ENCODE results near the gene CLEC18B. TPM values are rescaled to one million over a fixed set of nuclear protein-coding genes. Genes with fewer than 3 reads are reported as not detected.
"Not testable (repeated sequence)": the region's sequence is repeated elsewhere in the genome, so short reads cannot be mapped to it uniquely, and the experiment has no call there.

Gene CLEC18B
- 0.10 TPM for polyA plus RNA-seq (2013, experiment 1 of 2)
- polyA plus RNA-seq (2013, experiment 2 of 2), result 0.05 TPM

DNA sequence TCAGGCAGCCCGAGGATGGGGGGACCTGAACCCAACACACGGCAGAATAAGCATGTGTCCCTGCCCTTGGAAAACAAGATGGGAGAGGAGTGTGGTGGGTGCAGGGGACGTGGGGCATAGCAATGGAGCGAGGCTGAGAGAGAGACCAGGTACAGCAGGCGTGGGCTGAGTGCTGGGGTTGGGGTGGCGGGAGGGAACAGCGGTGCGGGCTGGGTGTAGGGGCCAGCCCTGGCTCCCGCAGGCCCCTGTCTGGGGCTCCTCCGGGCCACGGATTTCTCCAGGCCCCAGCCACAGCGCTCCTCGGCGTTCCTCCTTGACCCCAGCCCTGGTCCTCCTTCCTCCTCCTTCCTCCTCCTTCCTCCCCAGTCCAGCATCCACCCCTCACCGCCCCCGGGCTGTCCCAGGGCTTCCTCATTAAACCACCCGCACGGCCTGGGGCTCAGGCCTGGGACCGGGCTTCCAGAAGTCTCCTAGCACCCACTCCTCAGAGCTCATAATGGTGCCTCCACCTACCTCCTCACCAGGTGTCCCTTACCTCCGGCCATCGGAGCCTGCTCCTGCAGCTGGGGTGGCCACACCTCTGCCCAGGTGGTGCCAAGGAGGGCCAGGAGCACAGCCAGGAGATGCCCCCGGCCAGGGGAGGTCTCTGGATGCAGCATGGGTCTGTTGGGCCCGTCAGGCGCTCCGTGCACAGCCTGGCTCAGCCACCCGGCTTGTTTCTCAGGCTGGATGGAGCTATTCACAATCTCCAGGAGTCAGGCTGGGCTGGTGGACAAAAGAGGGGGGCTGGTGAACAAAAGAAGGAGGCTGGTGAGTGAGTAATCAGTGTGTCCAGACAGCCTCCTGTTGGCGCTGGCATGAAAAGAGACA is at the start of gene CLEC18B:
Gene CLEC18B, minus strand, starts transcription at position 867 of the 870 bp plus-strand sequence. Its CDS starts 208 bp downstream, at position 659.
- not testable (repeated sequence) for H3K9me3 ChIP-seq (ENCODE audit: control insufficient read depth, low read length); H2BK120ac ChIP-seq (ENCODE audit: low read depth, low read length); H3K79me1 ChIP-seq (replicated peaks; ENCODE audit: low read length, poor library complexity, severe bottlenecking); H3K4ac ChIP-seq (ENCODE audit: low read depth in 1 of 2, low read length in 2 of 2); H3K23ac ChIP-seq (ENCODE audit: low read length in 2 of 2); H3K9ac ChIP-seq (ENCODE audit: low read length); H2AFZ ChIP-seq (ENCODE audit: low read depth, low read length); H3K27me3 ChIP-seq (ENCODE audit: control insufficient read depth in 1 of 2, insufficient read depth in 1 of 2, low read length in 2 of 2); H2BK5ac ChIP-seq (ENCODE audit: low read depth, low read length, poor library complexity, severe bottlenecking); H3K27ac ChIP-seq (ENCODE audit: low read length, poor library complexity, severe bottlenecking); H2BK15ac ChIP-seq (ENCODE audit: low read depth, poor library complexity, severe bottlenecking); H4K8ac ChIP-seq (ENCODE audit: low read length); H4K91ac ChIP-seq (ENCODE audit: low read length); H3K4me3 ChIP-seq (ENCODE audit: insufficient read depth in 1 of 2, low read depth in 1 of 2, low read length in 2 of 2); H2BK12ac ChIP-seq (ENCODE audit: low read length in 2 of 2); H3K18ac ChIP-seq (ENCODE audit: low read depth in 1 of 2, low read length in 2 of 2); DNase-seq; H2AK5ac ChIP-seq (ENCODE audit: low read length, severe bottlenecking); H3K4me2 ChIP-seq (ENCODE audit: low read length, poor library complexity, severe bottlenecking); H3K4me1 ChIP-seq (ENCODE audit: control insufficient read depth, insufficient read depth, low read depth, low read length); H3K36me3 ChIP-seq (ENCODE audit: control insufficient read depth in 1 of 2, insufficient read depth in 2 of 2, low read depth in 1 of 2, low read length in 2 of 2); H3K14ac ChIP-seq (ENCODE audit: low read length in 2 of 2)
- no CpG with 5 or more reads among the region's 27 CpGs for WGBS

DNA sequence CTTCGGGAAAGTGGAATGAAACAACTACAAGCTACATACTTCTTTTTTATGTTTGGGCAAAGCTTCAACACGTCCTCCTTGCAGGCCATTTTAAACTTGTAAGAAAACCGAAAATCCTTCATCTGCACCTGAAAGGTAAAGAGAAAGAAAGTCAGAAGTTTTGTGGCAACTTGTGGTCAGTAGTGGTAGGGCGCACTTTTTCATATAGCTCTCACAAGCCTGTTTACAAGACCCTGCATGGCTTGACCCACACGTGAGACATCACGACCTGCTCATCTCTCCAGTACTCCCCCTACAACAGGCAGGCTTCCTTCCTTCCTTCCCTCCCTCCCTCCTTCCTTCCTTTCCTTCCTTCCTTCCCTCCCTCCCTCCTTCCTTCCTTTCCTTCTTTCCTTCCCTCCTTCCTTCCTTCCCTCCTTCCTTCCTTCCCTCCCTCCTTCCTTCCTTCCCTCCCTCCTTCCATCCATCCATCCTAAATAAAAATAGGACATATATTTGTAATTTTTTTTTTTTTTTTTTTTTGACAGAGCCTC is 48.7 kb upstream of the CLEC18B start:
- Histone ChIP-seq H2BK12ac (ENCODE audit: low read length in 2 of 2) (no peak overlapping the region), H3K18ac (ENCODE audit: low read depth in 1 of 2, low read length in 2 of 2) (no peak overlapping the region), H3K23ac (ENCODE audit: low read length in 2 of 2) (no peak overlapping the region), H3K4me2 (ENCODE audit: low read length, poor library complexity, severe bottlenecking) (no peak overlapping the region), H3K27me3 (ENCODE audit: control insufficient read depth in 1 of 2, insufficient read depth in 1 of 2, low read length in 2 of 2) (no peaks in the 10 kb centered on the region), H3K14ac (ENCODE audit: low read length in 2 of 2) (no peak overlapping the region), H4K8ac (ENCODE audit: low read length) (no peak overlapping the region), H3K4me3 (ENCODE audit: insufficient read depth in 1 of 2, low read depth in 1 of 2, low read length in 2 of 2) (no peak overlapping the region), H3K79me1 (replicated peaks; ENCODE audit: low read length, poor library complexity, severe bottlenecking) (peaks cover 8% of the 10 kb centered on the region), H2BK15ac (ENCODE audit: low read depth, poor library complexity, severe bottlenecking) (no peak overlapping the region), H3K4me1 (ENCODE audit: control insufficient read depth, insufficient read depth, low read depth, low read length) (no peaks in the 10 kb centered on the region), H2AK5ac (ENCODE audit: low read length, severe bottlenecking) (no peak overlapping the region), H2AFZ (ENCODE audit: low read depth, low read length) (no peak overlapping the region), H3K9ac (ENCODE audit: low read length) (no peak overlapping the region), H3K36me3 (ENCODE audit: control insufficient read depth in 1 of 2, insufficient read depth in 2 of 2, low read depth in 1 of 2, low read length in 2 of 2) (peaks cover 52 to 88% of the 10 kb centered on the region in 2 experiments), H3K4ac (ENCODE audit: low read depth in 1 of 2, low read length in 2 of 2) (no peak overlapping the region), H2BK5ac (ENCODE audit: low read depth, low read length, poor library complexity, severe bottlenecking) (no peak overlapping the region), H4K91ac (ENCODE audit: low read length) (no peak overlapping the region), H3K27ac (ENCODE audit: low read length, poor library complexity, severe bottlenecking) (no peak overlapping the region), H3K9me3 (ENCODE audit: control insufficient read depth, low read length) (no peaks in the 10 kb centered on the region), H2BK120ac (ENCODE audit: low read depth, low read length) (no peak overlapping the region)
- WGBS, result 93% methylated on average over 4 of the region's 6 CpGs
- no peak for DNase-seq

DNA sequence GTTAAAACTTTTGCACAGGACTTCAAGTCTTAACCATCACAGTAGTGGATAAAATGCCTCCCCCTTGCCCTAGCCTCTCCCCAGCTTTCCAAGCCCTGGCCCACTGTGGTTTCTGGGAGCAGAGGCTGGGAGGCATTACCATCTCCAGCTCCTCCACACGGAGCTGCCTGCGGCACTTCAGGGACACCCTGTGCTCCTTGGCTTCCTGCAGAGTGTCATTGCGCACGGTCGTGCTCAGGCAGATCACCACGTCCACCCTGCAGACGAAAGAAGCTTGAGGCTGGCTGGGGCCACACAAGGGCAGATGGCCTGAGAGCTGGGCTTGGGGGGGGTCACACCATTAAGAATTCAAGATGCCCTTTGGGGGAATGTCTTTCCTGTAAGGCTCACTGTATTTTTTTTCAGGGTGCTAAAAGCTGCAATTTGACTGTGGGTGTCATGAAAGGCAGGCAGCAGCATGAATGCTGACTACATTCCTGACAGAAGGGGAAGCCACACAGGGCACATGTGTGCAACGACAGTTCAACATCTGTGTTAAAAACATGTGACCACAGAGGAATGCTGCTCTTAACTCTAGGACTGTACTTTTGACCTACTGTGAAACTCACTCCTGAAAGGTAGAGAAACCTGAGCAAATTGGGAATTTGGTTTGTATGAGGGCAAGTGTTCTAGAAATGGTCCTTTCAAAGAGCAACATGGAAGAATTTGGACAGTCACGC is 47.7 kb upstream of the CLEC18B start:
- no peak overlapping the region for H2BK5ac ChIP-seq (ENCODE audit: low read depth, low read length, poor library complexity, severe bottlenecking)
- no peak overlapping the region for H2BK12ac ChIP-seq (ENCODE audit: low read length in 2 of 2)
- H3K9me3 ChIP-seq (ENCODE audit: control insufficient read depth, low read length), result no peaks in the 10 kb centered on the region
- H3K9ac ChIP-seq (ENCODE audit: low read length), result no peak overlapping the region
- no peak overlapping the region for H2BK120ac ChIP-seq (ENCODE audit: low read depth, low read length)
- H2BK15ac ChIP-seq (ENCODE audit: low read depth, poor library complexity, severe bottlenecking), result no peak overlapping the region
- no peak overlapping the region for H2AFZ ChIP-seq (ENCODE audit: low read depth, low read length)
- H3K79me1 ChIP-seq (replicated peaks; ENCODE audit: low read length, poor library complexity, severe bottlenecking), result peaks cover 4% of the 10 kb centered on the region
- H3K18ac ChIP-seq (ENCODE audit: low read depth in 1 of 2, low read length in 2 of 2), result no peak overlapping the region
- WGBS, result 93% methylated on average over 9 of the region's 9 CpGs
- H3K27ac ChIP-seq (ENCODE audit: low read length, poor library complexity, severe bottlenecking), result no peak overlapping the region
- H3K36me3 ChIP-seq (ENCODE audit: control insufficient read depth in 1 of 2, insufficient read depth in 2 of 2, low read depth in 1 of 2, low read length in 2 of 2), result peaks cover 46 to 87% of the 10 kb centered on the region in 2 experiments
- H3K4ac ChIP-seq (ENCODE audit: low read depth in 1 of 2, low read length in 2 of 2), result no peak overlapping the region
- H3K4me1 ChIP-seq (ENCODE audit: control insufficient read depth, insufficient read depth, low read depth, low read length), result no peaks in the 10 kb centered on the region
- H3K4me2 ChIP-seq (ENCODE audit: low read length, poor library complexity, severe bottlenecking), result no peak overlapping the region
- H4K8ac ChIP-seq (ENCODE audit: low read length), result no peak overlapping the region
- no peak overlapping the region for H3K23ac ChIP-seq (ENCODE audit: low read length in 2 of 2)
- H4K91ac ChIP-seq (ENCODE audit: low read length), result no peak overlapping the region
- H3K14ac ChIP-seq (ENCODE audit: low read length in 2 of 2), result no peak overlapping the region
- no peak overlapping the region for H2AK5ac ChIP-seq (ENCODE audit: low read length, severe bottlenecking)
- DNase-seq, result no peak
- H3K4me3 ChIP-seq (ENCODE audit: insufficient read depth in 1 of 2, low read depth in 1 of 2, low read length in 2 of 2), result no peak overlapping the region
- H3K27me3 ChIP-seq (ENCODE audit: control insufficient read depth in 1 of 2, insufficient read depth in 1 of 2, low read length in 2 of 2), result no peaks in the 10 kb centered on the region

DNA sequence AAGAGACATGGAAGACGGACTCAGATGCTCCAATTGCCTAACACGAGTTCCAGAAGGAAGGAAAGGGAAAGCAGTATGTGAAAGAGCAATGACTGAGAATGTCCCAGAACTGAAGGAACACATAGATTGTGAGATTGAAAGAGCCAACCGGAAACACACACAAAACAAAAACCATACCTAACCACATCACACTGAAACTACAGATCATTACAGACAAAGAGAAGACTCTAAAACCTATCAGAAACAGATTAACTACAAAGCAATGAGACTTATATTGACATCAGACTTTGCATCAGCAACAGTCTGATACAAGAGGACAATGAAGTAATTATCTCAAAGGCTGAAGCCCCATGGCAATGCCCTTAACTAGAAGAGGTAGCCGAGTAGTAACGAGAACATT is 45.6 kb upstream of the CLEC18B start:
- Histone ChIP-seq H4K8ac (ENCODE audit: low read length) (no peak overlapping the region), H2AFZ (ENCODE audit: low read depth, low read length) (no peak overlapping the region), H2BK15ac (ENCODE audit: low read depth, poor library complexity, severe bottlenecking) (no peak overlapping the region), H2AK5ac (ENCODE audit: low read length, severe bottlenecking) (no peak overlapping the region), H3K9ac (ENCODE audit: low read length) (no peak overlapping the region), H3K14ac (ENCODE audit: low read length in 2 of 2) (no peak overlapping the region), H2BK120ac (ENCODE audit: low read depth, low read length) (no peak overlapping the region), H2BK12ac (ENCODE audit: low read length in 2 of 2) (no peak overlapping the region), H3K4me2 (ENCODE audit: low read length, poor library complexity, severe bottlenecking) (no peak overlapping the region), H3K27me3 (ENCODE audit: control insufficient read depth in 1 of 2, insufficient read depth in 1 of 2, low read length in 2 of 2) (no peaks in the 10 kb centered on the region), H3K79me1 (replicated peaks; ENCODE audit: low read length, poor library complexity, severe bottlenecking) (peaks cover 4% of the 10 kb centered on the region), H3K4me1 (ENCODE audit: control insufficient read depth, insufficient read depth, low read depth, low read length) (no peaks in the 10 kb centered on the region), H3K18ac (ENCODE audit: low read depth in 1 of 2, low read length in 2 of 2) (no peak overlapping the region), H3K36me3 (ENCODE audit: control insufficient read depth in 1 of 2, insufficient read depth in 2 of 2, low read depth in 1 of 2, low read length in 2 of 2) (peaks cover 54 to 90% of the 10 kb centered on the region in 2 experiments), H4K91ac (ENCODE audit: low read length) (no peak overlapping the region), H3K4me3 (ENCODE audit: insufficient read depth in 1 of 2, low read depth in 1 of 2, low read length in 2 of 2) (no peak overlapping the region), H2BK5ac (ENCODE audit: low read depth, low read length, poor library complexity, severe bottlenecking) (no peak overlapping the region), H3K9me3 (ENCODE audit: control insufficient read depth, low read length) (no peaks in the 10 kb centered on the region), H3K27ac (ENCODE audit: low read length, poor library complexity, severe bottlenecking) (no peak overlapping the region), H3K23ac (ENCODE audit: low read length in 2 of 2) (no peak overlapping the region), H3K4ac (ENCODE audit: low read depth in 1 of 2, low read length in 2 of 2) (no peak overlapping the region)
- DNase-seq, result no peak
- WGBS, result 97% methylated on average over 4 of the region's 5 CpGs
